Lung (tissue), 12 donors: ENCODE data around the gene ACTA2. TPM values are rescaled to one million over a fixed set of nuclear protein-coding genes. Genes with fewer than 3 reads are reported as not detected.

ENCODE experiments used
- ATAC-seq: fragments of 200-7000 bp; cut with Tn5 transposase; one replicate; pipeline ENCODE4 v1.9.1; 2020; ENCODE audit warnings: moderate number of reproducible peaks; ENCODE audit not compliant: insufficient read depth, low FRiP score
- DNase-seq, 3 donors: peaks; one replicate each; pipeline ENCODE4 v3.0.0-alpha.2; 2013 to 2017
- H3K27ac ChIP-seq, 2 donors: one replicate each; pipeline ENCODE4 v1.5.1; 2013; ENCODE audit warnings: mild to moderate bottlenecking in 2 of 2, moderate library complexity in 2 of 2, control low read depth in 1 of 2, inconsistent platforms in 1 of 2, low read depth in 1 of 2, low read length in 1 of 2
- H3K27me3 ChIP-seq, 3 donors: one replicate each; pipeline ENCODE4 v1.5.1; 2013; ENCODE audit warnings: low read length in 2 of 3; ENCODE audit not compliant: control insufficient read depth in 3 of 3, insufficient read depth in 3 of 3
- H3K36me3 ChIP-seq, 4 donors: one replicate each; pipeline ENCODE4 v1.5.1; 2013; ENCODE audit warnings: low read length in 4 of 4, mild to moderate bottlenecking in 1 of 4, moderate library complexity in 1 of 4; ENCODE audit not compliant: control insufficient read depth in 4 of 4, insufficient read depth in 4 of 4
- H3K4me1 ChIP-seq, 5 donors: one replicate each; pipeline ENCODE4 v1.5.1; 2013; ENCODE audit warnings: low read length in 5 of 5, mild to moderate bottlenecking in 2 of 5, moderate library complexity in 1 of 5; ENCODE audit not compliant: control insufficient read depth in 5 of 5, insufficient read depth in 5 of 5
- H3K4me3 ChIP-seq: one replicate; pipeline ENCODE4 v1.5.1; 2013; ENCODE audit warnings: mild to moderate bottlenecking, control low read depth, moderate library complexity
- H3K9ac ChIP-seq, 2 donors: one replicate each; pipeline ENCODE4 v1.5.1; 2013; ENCODE audit warnings: low read length in 2 of 2, control low read depth in 1 of 2; ENCODE audit not compliant: insufficient read depth in 1 of 2
- H3K9me3 ChIP-seq, 4 donors: one replicate each; pipeline ENCODE4 v1.5.1; 2013; ENCODE audit warnings: low read length in 3 of 4, mild to moderate bottlenecking in 1 of 4, moderate library complexity in 1 of 4; ENCODE audit not compliant: control insufficient read depth in 4 of 4, insufficient read depth in 3 of 4
- CTCF ChIP-seq: IDR thresholded peaks from 2 replicates; pipeline ENCODE4 v1.5.1; 2012; ENCODE audit warnings: mild to moderate bottlenecking; ENCODE audit errors: control extremely low read depth, extremely low read depth
- WGBS, 2 donors: extraction: QIAGEN DNeasy Blood & Tissue Kit; methylation state at CpG; one replicate each; pipeline ENCODE4 v1.1.7; 2013; 5-methylcytosine and 5-hydroxymethylcytosine counted together
- polyA plus RNA-seq, 2 donors: library from polyadenylated mRNA; stranded (reverse); fragments of 200-250 nt; gene quantifications; one replicate each; pipeline ENCODE4 v1.2.1, GENCODE V29; 2013
- total RNA-seq, 2 donors: library from RNA; depleted of rRNA in 1 of 2; stranded (reverse); fragments of >200 nt in 1 of 2; gene quantifications; one replicate each; pipeline ENCODE4 v1.2.1, GENCODE V29; 2014 to 2021
- donor health status: control.
- donor health status: control.
- donor health status: Bipolar disorder and iron deficiency.
- donor health status: healthy.
- donor health status: DM: yes; HTN: yes; CAD: no.

ACTA2 gene
- total and polyA plus RNA-seq, 4 donors, result 186 to 485 (median 249) TPM

GRCh38 chr10:88943778-88944177, 8.8 kb downstream of the ACTA2 start:
- Histone ChIP-seq H3K27me3 (no peaks in the 10 kb centered on the region), H3K36me3 (peaks cover 0 to 29% (median 11%) of the 10 kb centered on the region in 4 donors), H3K4me1 (peaks cover 0 to 5% (median 0%) of the 10 kb centered on the region in 5 donors), H3K27ac (no peak overlapping the region), H3K9ac (no peak overlapping the region), H3K9me3 (no peaks in the 10 kb centered on the region), H3K4me3 (no peak overlapping the region)
- no peak for DNase-seq
- no peak for ATAC-seq
- 91 to 93% methylated on average over 3 of the region's 3 CpGs for WGBS, 2 donors
- no peak for TF ChIP-seq CTCF

GRCh38 chr10:88941026-88941425, 11.5 kb downstream of the ACTA2 start:
- H3K27me3 ChIP-seq, result no peaks in the 10 kb centered on the region
- DNase-seq (no peak), ATAC-seq (no peak)
- no peak overlapping the region for H3K9ac ChIP-seq
- H3K27ac ChIP-seq, result no peak overlapping the region
- H3K9me3 ChIP-seq, result no peaks in the 10 kb centered on the region
- H3K4me1 ChIP-seq, result peaks cover 0 to 5% (median 0%) of the 10 kb centered on the region in 5 donors
- H3K4me3 ChIP-seq, result no peak overlapping the region
- no peak for TF ChIP-seq CTCF
- H3K36me3 ChIP-seq, result peaks cover 0 to 39% (median 19%) of the 10 kb centered on the region in 4 donors
- whole genome bisulfite sequencing, 2 donors, result 91 to 93% methylated on average over 6 of the region's 6 CpGs

GRCh38 chr10:88938938-88939337, 13.6 kb downstream of the ACTA2 start:
- H3K9ac ChIP-seq, result no peak overlapping the region
- peaks cover 0 to 8% (median 0%) of the 10 kb centered on the region in 5 donors for H3K4me1 ChIP-seq
- TF ChIP-seq CTCF, result no peak
- no peak for ATAC-seq
- H3K27me3 ChIP-seq, result no peaks in the 10 kb centered on the region
- WGBS, 2 donors, result 96 to 97% methylated on average over 2 of the region's 2 CpGs
- no peak for DNase-seq
- peaks cover 0 to 43% (median 24%) of the 10 kb centered on the region in 4 donors for H3K36me3 ChIP-seq
- no peak overlapping the region for H3K27ac ChIP-seq
- H3K9me3 ChIP-seq, result no peaks in the 10 kb centered on the region
- H3K4me3 ChIP-seq, result no peak overlapping the region

- WGBS, 2 donors, result 94 to 98% methylated on average over 3 of the region's 3 CpGs
- DNase-seq (no peak), ATAC-seq (no peak)
- no peaks in the 10 kb centered on the region for H3K9me3 ChIP-seq
- H3K4me1 ChIP-seq, result peaks cover 0 to 8% (median 0%) of the 10 kb centered on the region in 5 donors
- H3K36me3 ChIP-seq, result peaks cover 0 to 41% (median 23%) of the 10 kb centered on the region in 4 donors
- H3K27ac ChIP-seq, result no peak overlapping the region
- no peak for TF ChIP-seq CTCF
- H3K4me3 ChIP-seq, result no peak overlapping the region
- no peak overlapping the region for H3K9ac ChIP-seq
- no peaks in the 10 kb centered on the region for H3K27me3 ChIP-seq
Measured at GRCh38 chr10:88938039-88938438, 14.5 kb downstream of the ACTA2 start.
